DLD1 (cell line): ENCODE measurements around the gene OVOL1.

Experiments used
- in situ Hi-C: cut with HindIII; loops from 2 replicates; pipeline ENCODE4 v1.10.0; 2017; ENCODE audit warnings: low sequenced_read_pairs

OVOL1 gene

GRCh38 chr11:65786786-65787636 lies at the start of gene OVOL1:
Gene OVOL1, plus strand, starts transcription at chr11:65787063. Its CDS starts 311 bp downstream, at chr11:65787374.
- in situ Hi-C loops: no loop called here

GRCh38 chr11:65739022-65739421 lies 47.8 kb upstream of the OVOL1 start:
- in situ Hi-C loops: no loop called here

DNA sequence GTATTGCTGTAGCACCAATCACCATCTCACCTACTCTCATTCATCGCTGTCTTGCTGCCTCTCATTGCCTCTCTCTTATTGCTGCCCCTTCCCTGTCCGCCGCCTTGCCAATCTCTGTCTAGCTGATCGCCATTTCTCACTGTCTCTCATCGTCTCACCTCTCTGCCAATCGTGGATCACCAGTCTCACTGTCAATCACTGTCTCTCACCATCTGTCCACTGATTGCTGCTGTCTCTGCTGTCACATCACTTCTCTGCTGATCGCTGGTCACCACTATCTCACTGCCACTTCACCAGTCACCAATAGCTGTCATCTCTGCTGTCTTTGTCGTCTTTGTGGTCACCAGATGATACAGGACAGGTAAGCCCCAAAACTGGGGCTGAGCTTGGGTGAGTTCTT lies 45.7 kb upstream of the OVOL1 start:
- in situ Hi-C loops: no loop called here

DNA sequence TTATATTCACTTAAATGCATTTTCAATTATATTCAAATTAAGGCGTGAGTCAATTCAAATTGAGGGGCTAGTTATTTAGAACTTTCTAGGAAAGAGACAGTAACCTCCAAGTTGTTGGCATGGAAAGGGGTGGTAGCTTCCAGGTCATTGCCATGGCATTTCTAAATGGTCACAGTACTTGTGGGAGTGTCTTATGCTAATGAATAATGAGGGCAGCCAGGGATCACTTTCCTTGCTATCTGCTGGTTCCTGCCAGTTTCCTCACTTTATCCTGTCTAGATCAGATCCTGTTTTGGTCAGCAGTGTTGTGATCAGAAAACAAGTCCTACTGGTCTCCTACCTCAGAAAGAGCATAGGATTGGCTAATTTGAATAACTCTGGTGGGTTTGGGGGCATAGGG lies 44.5 kb upstream of the OVOL1 start:
- in situ Hi-C loops: no loop called here

DNA sequence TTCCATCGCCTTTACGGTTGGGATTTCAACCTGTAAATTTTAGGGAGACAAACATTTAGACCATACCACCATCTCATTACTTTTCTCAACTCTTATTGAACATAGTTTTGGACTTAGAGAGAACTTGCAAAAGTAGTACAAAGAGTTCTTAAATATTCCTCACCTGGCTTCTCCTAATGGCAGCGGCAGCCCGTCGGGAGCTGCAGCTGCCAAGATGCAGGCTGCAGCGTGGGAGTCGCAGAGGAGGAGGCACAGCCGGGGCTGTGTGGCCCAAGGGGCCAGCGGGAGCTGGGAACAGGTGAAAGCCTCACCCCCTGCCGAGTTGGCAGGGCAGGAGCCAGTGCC lies 43.2 kb upstream of the OVOL1 start:
- in situ Hi-C loops: no loop called here

- in situ Hi-C loops: no loop called here
Measured at GRCh38 chr11:65744026-65744698, 42.7 kb upstream of the OVOL1 start.

DNA sequence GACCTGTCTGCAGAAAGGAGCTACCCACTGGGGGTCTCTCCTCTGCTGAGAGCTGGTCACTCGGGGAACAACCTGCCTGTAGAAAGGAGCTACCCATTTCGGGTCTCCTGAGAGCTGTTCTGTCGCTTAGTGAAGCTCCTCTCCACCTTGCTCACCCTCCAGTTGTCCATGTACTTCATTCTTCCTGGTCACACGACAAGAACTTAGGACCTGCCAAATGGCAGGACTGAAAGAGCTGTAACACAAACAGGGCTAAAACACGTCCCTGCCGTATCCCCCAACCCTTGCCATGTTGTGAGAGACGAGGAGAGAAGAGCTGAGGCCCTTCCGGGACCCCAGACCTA lies 42.2 kb upstream of the OVOL1 start:
- in situ Hi-C loops: no loop called here

- in situ Hi-C loops: no loop called here
Measured at GRCh38 chr11:65745049-65745448, 41.8 kb upstream of the OVOL1 start.

GRCh38 chr11:65762169-65762568 lies 24.7 kb upstream of the OVOL1 start:
- in situ Hi-C loops: loop anchor here (10.0 kb wide), 1 partner anchor 53 kb away; no protein-coding TSS in a partner anchor

DNA sequence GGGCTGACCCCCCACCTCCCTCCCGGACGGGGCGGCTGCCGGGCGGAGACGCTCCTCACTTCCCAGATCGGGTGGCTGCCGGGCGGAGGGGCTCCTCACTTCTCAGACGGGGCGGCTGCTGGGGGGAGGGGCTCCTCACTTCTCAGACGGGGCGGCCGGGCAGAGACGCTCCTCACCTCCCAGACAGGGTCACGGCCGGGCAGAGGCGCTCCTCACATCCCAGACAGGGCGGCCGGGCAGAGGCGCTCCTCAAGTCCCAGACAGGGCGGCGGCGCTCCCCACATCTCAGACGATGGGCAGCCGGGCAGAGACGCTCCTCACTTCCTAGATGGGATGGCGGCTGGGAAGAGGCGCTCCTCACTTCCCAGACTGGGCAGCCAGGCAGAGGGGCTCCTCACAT lies 24.0 kb upstream of the OVOL1 start:
- in situ Hi-C loops: loop anchor here (10.0 kb wide), 1 partner anchor 52 kb away; no protein-coding TSS in a partner anchor

GRCh38 chr11:65764434-65764833 lies 22.4 kb upstream of the OVOL1 start:
- in situ Hi-C loops: loop anchor here (10.0 kb wide), 1 partner anchor 50 kb away; no protein-coding TSS in a partner anchor

GRCh38 chr11:65766535-65766934 lies 20.3 kb upstream of the OVOL1 start:
- in situ Hi-C loops: loop anchor here (10.0 kb wide), 1 partner anchor 48 kb away; no protein-coding TSS in a partner anchor

- in situ Hi-C loops: loop anchor here (10.0 kb wide), 1 partner anchor 47 kb away; no protein-coding TSS in a partner anchor
Measured at GRCh38 chr11:65767406-65767805, 19.5 kb upstream of the OVOL1 start.

DNA sequence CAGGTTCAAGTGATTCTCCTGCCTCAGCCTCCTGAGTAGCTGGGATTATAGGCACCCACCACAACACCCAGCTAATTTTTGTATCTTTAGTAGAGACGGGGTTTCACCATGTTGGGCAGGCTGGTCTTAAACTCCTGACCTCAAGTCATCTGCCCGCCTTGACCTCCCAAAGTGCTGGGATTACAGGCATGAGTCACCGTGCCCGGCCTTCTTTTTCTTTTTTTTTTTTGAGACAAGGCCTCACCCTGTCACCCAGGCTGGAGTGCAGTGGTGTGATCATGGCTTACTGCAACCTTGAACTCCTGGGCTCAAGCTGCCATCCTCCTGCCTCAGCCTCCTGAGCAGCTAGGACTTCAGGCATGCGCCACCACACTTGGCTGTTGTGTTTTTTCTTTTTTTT lies 19.1 kb upstream of the OVOL1 start:
- in situ Hi-C loops: loop anchor here (10.0 kb wide), 1 partner anchor 47 kb away; no protein-coding TSS in a partner anchor

GRCh38 chr11:65770951-65771567 lies 15.8 kb upstream of the OVOL1 start:
- in situ Hi-C loops: no loop called here

GRCh38 chr11:65771589-65772112 lies 15.2 kb upstream of the OVOL1 start:
- in situ Hi-C loops: no loop called here

GRCh38 chr11:65773784-65774411 lies 13.0 kb upstream of the OVOL1 start:
- in situ Hi-C loops: no loop called here

GRCh38 chr11:65774525-65775306 lies 12.1 kb upstream of the OVOL1 start:
- in situ Hi-C loops: no loop called here

DNA sequence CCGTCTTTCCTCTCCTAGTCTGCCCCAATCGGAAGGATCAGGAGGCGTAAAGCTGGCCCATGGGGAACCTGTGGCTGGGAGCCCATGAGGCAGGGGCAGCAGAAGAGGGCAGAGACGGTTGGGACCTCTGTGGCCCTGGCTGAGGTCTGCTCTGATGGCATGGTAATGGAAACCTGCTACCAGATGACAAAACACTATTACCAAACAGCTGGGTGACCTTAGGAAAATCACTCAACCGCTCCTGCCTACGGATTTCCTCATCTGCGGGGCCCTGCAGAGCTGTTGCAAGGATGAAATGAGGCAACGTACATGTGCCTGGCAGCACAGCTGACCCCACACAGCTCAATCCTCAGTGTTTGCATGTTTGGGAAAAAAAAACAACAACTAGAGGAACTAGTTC lies 10.7 kb upstream of the OVOL1 start:
- in situ Hi-C loops: no loop called here

DNA sequence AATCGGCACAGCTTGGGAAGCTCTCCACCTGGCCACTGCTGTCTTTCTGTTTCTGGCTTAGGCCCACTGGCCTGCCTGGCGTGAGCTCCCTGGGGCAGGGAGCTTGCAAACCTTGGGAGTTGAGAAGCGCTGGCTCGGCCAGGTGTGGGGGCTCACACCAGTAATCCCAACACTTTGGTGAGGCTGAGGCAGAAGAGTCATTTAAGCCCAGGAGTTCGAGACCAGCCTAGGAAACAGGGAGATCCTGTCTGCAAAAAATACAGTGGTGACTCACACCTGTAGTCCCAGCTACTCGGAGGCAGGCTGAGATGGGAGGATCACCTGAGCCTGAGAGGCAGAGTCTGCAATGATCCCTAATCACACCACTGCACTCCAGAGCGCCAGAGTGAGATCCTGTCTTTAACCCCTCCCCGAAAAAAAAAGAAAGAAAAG lies 10.1 kb upstream of the OVOL1 start:
- in situ Hi-C loops: no loop called here
